ENCODE data around the gene NRXN2.
"Not testable (repeated sequence)": the region's sequence is repeated elsewhere in the genome, so short reads cannot be mapped to it uniquely, and the experiment has no call there.

The NRXN2 gene

GRCh38 chr11:64711956-64712362, 11.0 kb downstream of the NRXN2 start:
- Histone ChIP-seq H3K4me3 (ENCODE audit: low read length in 2 of 2) (no peak overlapping the region), H3K36me3 (ENCODE audit: control insufficient read depth in 2 of 2, insufficient read depth in 2 of 2, low read length in 2 of 2) (no peaks in the 10 kb centered on the region), H3K4me1 (ENCODE audit: control insufficient read depth, insufficient read depth, low read length) (peaks cover 4% of the 10 kb centered on the region), H3K27me3 (ENCODE audit: control insufficient read depth in 1 of 2, insufficient read depth in 2 of 2, low read length in 2 of 2) (peaks cover 67 to 74% of the 10 kb centered on the region in 2 donors), H3K9me3 (ENCODE audit: control insufficient read depth in 2 of 2, low read length in 2 of 2) (no peaks in the 10 kb centered on the region), H3K27ac (ENCODE audit: low read length) (no peak overlapping the region), H3K9ac (ENCODE audit: low read length in 2 of 2) (no peak overlapping the region)

- Histone ChIP-seq H3K36me3 (ENCODE audit: control insufficient read depth in 2 of 2, insufficient read depth in 2 of 2, low read length in 2 of 2) (no peaks in the 10 kb centered on the region), H3K27ac (ENCODE audit: low read length) (no peak overlapping the region), H3K4me1 (ENCODE audit: control insufficient read depth, insufficient read depth, low read length) (peaks cover 4% of the 10 kb centered on the region), H3K9ac (ENCODE audit: low read length in 2 of 2) (no peak overlapping the region), H3K9me3 (ENCODE audit: control insufficient read depth in 2 of 2, low read length in 2 of 2) (no peaks in the 10 kb centered on the region), H3K4me3 (ENCODE audit: low read length in 2 of 2) (no peak overlapping the region), H3K27me3 (ENCODE audit: control insufficient read depth in 1 of 2, insufficient read depth in 2 of 2, low read length in 2 of 2) (peaks cover 64 to 72% of the 10 kb centered on the region in 2 donors)
Measured at GRCh38 chr11:64711138-64711955, 11.7 kb downstream of the NRXN2 start.

GRCh38 chr11:64710418-64711137, 12.4 kb downstream of the NRXN2 start:
- Histone ChIP-seq H3K36me3 (ENCODE audit: control insufficient read depth in 2 of 2, insufficient read depth in 2 of 2, low read length in 2 of 2) (no peaks in the 10 kb centered on the region), H3K27me3 (ENCODE audit: control insufficient read depth in 1 of 2, insufficient read depth in 2 of 2, low read length in 2 of 2) (peaks cover 60 to 66% of the 10 kb centered on the region in 2 donors), H3K9ac (ENCODE audit: low read length in 2 of 2) (no peak overlapping the region), H3K4me1 (ENCODE audit: control insufficient read depth, insufficient read depth, low read length) (peaks cover 4% of the 10 kb centered on the region), H3K4me3 (ENCODE audit: low read length in 2 of 2) (no peak overlapping the region), H3K9me3 (ENCODE audit: control insufficient read depth in 2 of 2, low read length in 2 of 2) (no peaks in the 10 kb centered on the region), H3K27ac (ENCODE audit: low read length) (no peak overlapping the region)

GRCh38 chr11:64705501-64705900, 17.5 kb downstream of the NRXN2 start:
- no peak overlapping the region for H3K9ac ChIP-seq (ENCODE audit: low read length in 2 of 2)
- no peaks in the 10 kb centered on the region for H3K4me1 ChIP-seq (ENCODE audit: control insufficient read depth, insufficient read depth, low read length)
- no peaks in the 10 kb centered on the region for H3K36me3 ChIP-seq (ENCODE audit: control insufficient read depth in 2 of 2, insufficient read depth in 2 of 2, low read length in 2 of 2)
- no peak overlapping the region for H3K4me3 ChIP-seq (ENCODE audit: low read length in 2 of 2)
- H3K9me3 ChIP-seq (ENCODE audit: control insufficient read depth in 2 of 2, low read length in 2 of 2) = no peaks in the 10 kb centered on the region
- H3K27ac ChIP-seq (ENCODE audit: low read length) = no peak overlapping the region
- H3K27me3 ChIP-seq (ENCODE audit: control insufficient read depth in 1 of 2, insufficient read depth in 2 of 2, low read length in 2 of 2) = peaks cover 17 to 41% of the 10 kb centered on the region in 2 donors

GRCh38 chr11:64703048-64703447, 19.9 kb downstream of the NRXN2 start:
- Histone ChIP-seq H3K27me3 (ENCODE audit: control insufficient read depth in 1 of 2, insufficient read depth in 2 of 2, low read length in 2 of 2) (peaks cover 2 to 30% of the 10 kb centered on the region in 2 donors), H3K9me3 (ENCODE audit: control insufficient read depth in 2 of 2, low read length in 2 of 2) (no peaks in the 10 kb centered on the region), H3K9ac (ENCODE audit: low read length in 2 of 2) (no peak overlapping the region), H3K27ac (ENCODE audit: low read length) (no peak overlapping the region), H3K36me3 (ENCODE audit: control insufficient read depth in 2 of 2, insufficient read depth in 2 of 2, low read length in 2 of 2) (no peaks in the 10 kb centered on the region), H3K4me3 (ENCODE audit: low read length in 2 of 2) (no peak overlapping the region), H3K4me1 (ENCODE audit: control insufficient read depth, insufficient read depth, low read length) (no peaks in the 10 kb centered on the region)

GRCh38 chr11:64701956-64702355, 21.0 kb downstream of the NRXN2 start:
- H3K27me3 ChIP-seq (ENCODE audit: control insufficient read depth in 1 of 2, insufficient read depth in 2 of 2, low read length in 2 of 2) = peaks cover 2 to 26% of the 10 kb centered on the region in 2 donors
- not testable (repeated sequence) for H3K36me3 ChIP-seq (ENCODE audit: control insufficient read depth in 2 of 2, insufficient read depth in 2 of 2, low read length in 2 of 2); H3K27ac ChIP-seq (ENCODE audit: low read length); H3K9me3 ChIP-seq (ENCODE audit: control insufficient read depth in 2 of 2, low read length in 2 of 2); H3K4me3 ChIP-seq (ENCODE audit: low read length in 2 of 2); H3K4me1 ChIP-seq (ENCODE audit: control insufficient read depth, insufficient read depth, low read length); H3K9ac ChIP-seq (ENCODE audit: low read length in 2 of 2)

GRCh38 chr11:64698427-64698826, 24.6 kb downstream of the NRXN2 start:
- Histone ChIP-seq H3K9me3 (ENCODE audit: control insufficient read depth in 2 of 2, low read length in 2 of 2) (no peaks in the 10 kb centered on the region), H3K4me3 (ENCODE audit: low read length in 2 of 2) (no peak overlapping the region), H3K9ac (ENCODE audit: low read length in 2 of 2) (no peak overlapping the region), H3K36me3 (ENCODE audit: control insufficient read depth in 2 of 2, insufficient read depth in 2 of 2, low read length in 2 of 2) (no peaks in the 10 kb centered on the region), H3K4me1 (ENCODE audit: control insufficient read depth, insufficient read depth, low read length) (no peaks in the 10 kb centered on the region), H3K27me3 (ENCODE audit: control insufficient read depth in 1 of 2, insufficient read depth in 2 of 2, low read length in 2 of 2) (peaks cover 15 to 23% of the 10 kb centered on the region in 2 donors), H3K27ac (ENCODE audit: low read length) (no peak overlapping the region)

GRCh38 chr11:64697663-64698375, 25.2 kb downstream of the NRXN2 start:
- Histone ChIP-seq H3K27ac (ENCODE audit: low read length) (no peak overlapping the region), H3K27me3 (ENCODE audit: control insufficient read depth in 1 of 2, insufficient read depth in 2 of 2, low read length in 2 of 2) (peaks cover 18 to 24% of the 10 kb centered on the region in 2 donors), H3K4me3 (ENCODE audit: low read length in 2 of 2) (no peak overlapping the region), H3K9me3 (ENCODE audit: control insufficient read depth in 2 of 2, low read length in 2 of 2) (no peaks in the 10 kb centered on the region), H3K4me1 (ENCODE audit: control insufficient read depth, insufficient read depth, low read length) (no peaks in the 10 kb centered on the region), H3K9ac (ENCODE audit: low read length in 2 of 2) (no peak overlapping the region), H3K36me3 (ENCODE audit: control insufficient read depth in 2 of 2, insufficient read depth in 2 of 2, low read length in 2 of 2) (no peaks in the 10 kb centered on the region)

- Histone ChIP-seq H3K27me3 (ENCODE audit: control insufficient read depth in 1 of 2, insufficient read depth in 2 of 2, low read length in 2 of 2) (peaks cover 20 to 23% of the 10 kb centered on the region in 2 donors), H3K36me3 (ENCODE audit: control insufficient read depth in 2 of 2, insufficient read depth in 2 of 2, low read length in 2 of 2) (no peaks in the 10 kb centered on the region), H3K27ac (ENCODE audit: low read length) (no peak overlapping the region), H3K4me1 (ENCODE audit: control insufficient read depth, insufficient read depth, low read length) (no peaks in the 10 kb centered on the region), H3K9ac (ENCODE audit: low read length in 2 of 2) (no peak overlapping the region), H3K4me3 (ENCODE audit: low read length in 2 of 2) (no peak overlapping the region), H3K9me3 (ENCODE audit: control insufficient read depth in 2 of 2, low read length in 2 of 2) (no peaks in the 10 kb centered on the region)
Measured at GRCh38 chr11:64696045-64696444, 27.0 kb downstream of the NRXN2 start.

- Histone ChIP-seq H3K27ac (ENCODE audit: low read length) (no peak overlapping the region), H3K9me3 (ENCODE audit: control insufficient read depth in 2 of 2, low read length in 2 of 2) (no peaks in the 10 kb centered on the region), H3K4me3 (ENCODE audit: low read length in 2 of 2) (no peak overlapping the region), H3K36me3 (ENCODE audit: control insufficient read depth in 2 of 2, insufficient read depth in 2 of 2, low read length in 2 of 2) (no peaks in the 10 kb centered on the region), H3K27me3 (ENCODE audit: control insufficient read depth in 1 of 2, insufficient read depth in 2 of 2, low read length in 2 of 2) (peaks cover 18 to 22% of the 10 kb centered on the region in 2 donors), H3K9ac (ENCODE audit: low read length in 2 of 2) (no peak overlapping the region), H3K4me1 (ENCODE audit: control insufficient read depth, insufficient read depth, low read length) (no peaks in the 10 kb centered on the region)
Measured at GRCh38 chr11:64695548-64695947, 27.4 kb downstream of the NRXN2 start.

Data from stomach smooth muscle (tissue), 2 donors.